GM18870 (cell line): ENCODE measurements around the gene IFT22.
"Not testable (repeated sequence)": the region's sequence is repeated elsewhere in the genome, so short reads cannot be mapped to it uniquely, and the experiment has no call there.

Experiments used
- ATAC-seq: cut with Tn5 transposase; IDR thresholded peaks from one replicate; pipeline ENCODE4 v1.9.1; 2021; ENCODE audit warnings: moderate library complexity; ENCODE audit not compliant: unreplicated experiment

The IFT22 gene

GRCh38 chr7:101321491-101322401 is at the start of gene IFT22:
IFT22 (minus strand) TSS chr7:101321812; CDS start chr7:101321709, 103 bp downstream.
- no peak for ATAC-seq

DNA sequence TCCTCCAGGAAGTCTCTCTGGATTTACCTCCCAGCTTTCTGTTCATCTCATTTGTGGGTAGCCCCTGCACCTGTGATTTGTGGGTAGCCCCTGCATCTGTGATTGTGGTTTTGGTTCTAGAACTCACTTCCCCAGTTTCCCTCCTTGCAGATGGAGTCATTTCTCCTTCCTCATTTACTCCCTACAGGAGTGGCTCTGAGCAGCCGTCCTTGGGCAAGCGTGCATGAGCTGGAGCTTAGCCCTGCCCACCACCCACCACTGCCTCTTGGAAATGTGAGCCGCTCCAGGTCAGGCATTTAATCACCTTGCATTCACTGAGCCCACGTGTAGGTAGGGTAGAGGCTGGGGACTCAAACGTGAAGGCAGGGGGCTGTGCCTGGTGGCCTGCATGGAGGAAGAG is 49.2 kb upstream of the IFT22 start:
- no peak for ATAC-seq

- ATAC-seq = no peak
Measured at GRCh38 chr7:101368422-101369165, 47.0 kb upstream of the IFT22 start.

DNA sequence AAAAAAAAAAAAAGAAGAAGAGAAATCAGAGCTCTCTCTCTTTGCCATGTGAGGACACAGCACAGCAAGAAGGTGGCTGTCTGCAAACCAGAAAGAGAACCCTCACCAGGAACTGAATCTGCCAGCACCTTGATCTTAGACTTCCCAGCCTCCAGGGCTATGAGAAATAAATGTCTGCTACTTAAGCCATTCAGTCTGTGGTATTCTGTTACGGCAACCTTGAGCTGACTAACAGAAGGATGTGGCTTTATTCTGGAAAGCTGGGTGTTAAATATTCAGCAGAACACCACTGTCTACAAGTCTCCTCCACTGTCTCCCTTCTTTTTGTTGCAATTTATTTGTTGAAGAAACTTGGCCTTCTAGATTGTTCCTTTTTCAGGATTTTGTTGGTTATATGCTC is 46.1 kb upstream of the IFT22 start:
- no peak for ATAC-seq

- no peak for ATAC-seq
Measured at GRCh38 chr7:101365956-101366355, 44.3 kb upstream of the IFT22 start.

DNA sequence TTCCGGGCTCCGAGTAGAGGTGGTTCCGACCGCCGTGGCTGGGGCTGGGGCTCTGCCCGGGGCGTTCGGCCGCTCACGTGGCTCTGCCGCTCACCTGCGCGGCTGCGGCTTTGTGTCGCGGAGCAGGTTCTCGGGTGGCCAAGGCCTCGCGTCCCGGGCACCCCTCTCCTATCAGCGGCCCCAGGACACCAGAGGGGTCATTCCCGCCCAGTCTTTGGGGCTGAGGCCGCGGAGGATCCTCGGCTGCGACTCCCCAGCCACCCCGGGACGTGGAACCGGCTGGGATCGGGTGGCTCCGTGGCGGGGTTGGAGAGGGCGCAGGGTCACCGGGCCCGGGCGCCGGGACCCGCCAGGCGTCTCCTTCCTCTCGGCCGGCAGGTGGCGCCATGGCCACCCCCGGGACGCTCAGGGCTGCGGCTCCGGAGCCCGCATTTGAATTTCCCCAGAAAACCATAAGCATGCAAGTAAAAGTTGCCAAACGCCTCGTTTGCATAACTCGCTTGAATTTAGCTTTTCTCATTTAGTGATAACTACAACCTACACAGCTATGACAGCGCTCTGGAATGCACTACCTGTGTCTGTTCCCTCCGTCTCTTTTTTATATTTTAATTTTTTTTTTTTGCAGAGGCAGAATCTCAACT is 42.2 kb upstream of the IFT22 start:
- no peak for ATAC-seq

DNA sequence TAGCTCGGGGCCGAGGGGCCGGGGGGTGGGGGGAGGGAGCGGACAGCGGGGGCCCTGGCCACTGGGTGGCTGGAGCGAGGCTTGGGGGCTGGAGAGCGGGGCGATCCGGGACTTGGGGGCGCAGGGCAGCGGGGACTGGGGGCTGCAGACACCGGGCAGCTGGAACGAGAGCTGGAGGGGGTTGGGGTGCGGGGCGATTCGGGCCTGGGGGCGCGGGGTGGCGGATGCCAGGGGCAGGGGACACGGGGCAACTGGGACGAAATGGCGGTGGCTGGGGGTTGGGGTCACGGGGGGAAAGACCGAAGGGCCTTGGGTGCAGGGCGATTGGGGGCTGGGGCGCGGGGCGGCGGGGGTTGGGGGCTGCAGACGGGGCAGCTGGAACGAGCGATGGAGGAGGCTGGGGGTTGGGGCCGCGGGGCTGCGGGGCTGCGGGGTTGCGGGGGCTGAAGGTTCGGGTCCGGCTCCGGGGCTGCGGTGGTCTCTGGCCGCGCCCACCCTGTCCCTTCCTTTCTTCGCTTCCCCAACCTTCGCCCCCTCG is 41.7 kb upstream of the IFT22 start:
- ATAC-seq = no peak

DNA sequence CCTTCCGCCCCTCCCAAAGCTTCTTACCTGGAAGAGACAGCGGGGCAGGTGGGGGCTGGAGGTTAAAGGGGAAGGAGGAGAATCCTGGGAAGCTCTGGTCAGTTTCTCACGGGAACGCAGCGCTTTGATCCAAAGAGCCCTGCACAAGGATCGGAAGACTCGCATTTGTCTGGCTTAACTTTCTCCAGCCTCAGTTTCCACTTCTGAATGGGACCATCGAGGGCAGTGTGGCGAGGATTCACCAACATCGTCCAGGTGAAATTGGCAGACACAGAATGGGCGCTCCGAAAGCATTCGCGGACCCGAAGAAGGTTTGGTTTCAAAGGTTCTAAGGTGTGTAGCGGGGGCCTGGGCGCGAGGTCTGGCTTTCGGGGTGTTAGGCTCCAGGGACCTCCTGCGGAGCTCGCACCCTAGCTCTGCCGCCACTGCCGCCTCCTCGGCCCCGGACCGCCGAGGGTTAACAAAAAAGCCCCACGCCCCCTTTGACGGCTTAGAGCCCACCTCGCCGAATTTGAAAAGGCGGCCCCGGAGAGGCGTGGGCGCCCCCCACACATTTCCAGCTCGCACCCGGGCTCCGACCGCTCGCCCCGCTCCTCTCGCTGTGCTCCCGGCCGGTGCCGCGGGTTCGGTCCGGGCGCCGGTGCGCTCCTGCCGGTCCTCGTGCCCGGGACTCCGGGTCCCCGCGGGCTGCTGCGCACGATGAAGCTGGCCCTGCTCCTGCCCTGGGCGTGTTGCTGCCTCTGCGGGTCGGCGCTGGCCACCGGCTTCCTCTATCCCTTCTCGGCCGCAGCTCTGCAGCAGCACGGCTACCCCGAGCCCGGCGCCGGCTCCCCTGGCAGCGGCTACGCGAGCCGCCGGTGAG is 41.0 kb upstream of the IFT22 start, which contains the start of gene COL26A1:
COL26A1 (plus strand) TSS at position 542 of the 862 bp plus-strand sequence; CDS start at position 700, 158 bp downstream.
- no peak for ATAC-seq

DNA sequence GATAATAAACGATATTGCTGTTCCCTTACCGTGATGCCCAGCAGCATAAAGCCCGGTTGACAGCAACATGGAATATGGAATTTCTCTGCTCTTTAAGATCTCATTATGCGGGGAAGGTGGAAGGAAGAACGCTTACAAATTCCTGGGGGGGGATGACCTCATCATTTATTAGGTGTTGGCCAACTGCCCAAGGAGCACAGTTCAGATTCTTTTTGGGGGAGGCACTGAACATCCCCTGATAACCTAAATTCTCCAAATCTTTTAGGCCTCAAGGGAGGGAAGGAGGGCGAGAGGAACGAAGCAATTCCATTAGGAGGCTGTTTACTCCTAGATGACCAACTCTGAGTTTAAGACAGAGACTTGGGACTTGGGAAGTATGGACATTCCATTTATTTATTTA is 35.8 kb upstream of the IFT22 start:
- ATAC-seq = no peak

DNA sequence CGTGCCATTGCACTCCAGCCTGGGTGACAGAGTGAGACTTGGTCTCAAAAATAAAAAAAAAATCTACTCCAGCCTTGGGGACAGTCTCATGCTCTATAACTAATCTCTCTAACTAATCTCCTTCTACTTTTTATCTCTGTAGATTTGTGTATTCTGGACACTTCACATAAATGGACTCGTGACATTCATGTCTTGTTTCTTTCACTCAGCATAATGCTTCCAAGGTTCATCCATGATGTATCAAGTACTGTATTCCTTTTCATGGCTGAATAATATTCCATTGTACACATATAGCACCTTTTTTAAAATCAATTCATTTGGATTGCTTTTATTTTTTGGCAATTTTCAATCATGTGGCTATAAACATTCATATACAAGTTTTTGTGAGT is 31.3 kb upstream of the IFT22 start:
- ATAC-seq = no peak

DNA sequence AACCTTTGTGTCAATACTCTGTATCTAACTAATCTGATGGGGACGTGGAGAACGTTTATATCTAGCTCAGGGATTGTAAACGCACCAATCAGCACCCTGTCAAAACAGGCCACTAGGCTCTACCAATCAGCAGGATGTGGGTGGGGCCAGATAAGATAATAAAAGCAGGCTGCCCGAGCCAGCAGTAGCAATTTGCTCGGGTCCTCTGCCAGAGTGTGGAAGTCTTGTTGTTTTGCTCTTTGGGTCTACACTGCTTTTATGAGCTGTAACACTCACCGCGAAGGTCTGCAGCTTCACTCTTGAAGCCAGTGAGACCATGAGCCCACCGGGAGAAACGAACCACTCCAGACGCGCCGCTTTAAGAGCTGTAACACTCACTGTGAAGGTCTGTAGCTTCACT is 27.7 kb upstream of the IFT22 start:
- not testable (repeated sequence) for ATAC-seq

DNA sequence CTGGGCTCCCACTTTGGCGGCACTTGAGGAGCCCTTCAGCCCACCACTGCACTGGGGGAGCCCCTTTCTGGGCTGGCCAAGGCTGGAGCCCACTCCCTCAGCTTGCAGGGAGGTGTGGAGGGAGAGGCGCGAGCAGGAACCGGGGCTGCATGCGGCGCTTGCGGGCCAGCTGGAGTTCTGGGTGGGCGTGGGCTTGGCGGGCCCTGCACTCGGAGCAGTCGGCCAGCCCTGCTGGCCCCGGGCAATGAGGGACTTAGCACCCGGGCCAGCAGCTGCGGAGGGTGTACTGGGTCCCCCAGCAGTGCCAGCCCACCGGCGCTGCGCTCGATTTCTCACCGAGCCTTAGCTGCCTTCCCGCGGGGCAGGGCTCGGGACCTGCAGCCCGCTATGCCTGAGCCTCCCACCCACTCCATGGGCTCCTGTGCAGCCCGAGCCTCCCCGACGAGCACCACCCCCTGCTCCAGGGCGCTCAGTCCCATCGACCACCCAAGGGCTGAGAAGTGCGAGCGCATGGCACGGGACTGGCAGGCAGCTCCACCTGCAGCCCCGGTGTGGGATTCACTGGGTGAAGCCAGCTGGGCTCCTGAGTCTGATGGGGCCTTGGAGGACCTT is 26.9 kb upstream of the IFT22 start:
- ATAC-seq = not testable (repeated sequence)

GRCh38 chr7:101347477-101347876 is 25.9 kb upstream of the IFT22 start:
- no peak for ATAC-seq

- no peak for ATAC-seq
Measured at GRCh38 chr7:101342892-101343291, 21.3 kb upstream of the IFT22 start.

GRCh38 chr7:101340379-101340778 is 18.8 kb upstream of the IFT22 start:
- ATAC-seq = no peak

DNA sequence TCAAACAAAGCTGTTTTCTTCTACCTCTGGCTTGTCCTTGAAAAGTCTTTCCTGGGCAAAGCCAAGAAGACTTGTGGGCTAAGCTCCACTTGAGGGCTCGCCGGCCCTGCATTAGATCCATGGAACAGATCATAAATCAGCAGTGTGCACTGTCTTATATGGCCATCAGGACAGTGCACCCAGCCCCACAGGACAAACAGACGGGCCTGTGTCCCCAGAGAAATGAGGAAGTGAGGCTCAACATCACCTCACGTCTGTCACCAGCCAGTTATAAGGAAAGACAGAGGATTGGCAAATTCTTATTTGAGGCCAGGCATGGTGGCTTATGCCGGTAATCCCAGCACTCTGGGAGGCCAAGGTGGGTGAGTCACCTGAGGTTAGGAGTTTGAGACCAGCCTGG is 12.3 kb upstream of the IFT22 start:
- no peak for ATAC-seq

- no peak for ATAC-seq
Measured at GRCh38 chr7:101332026-101332425, 10.4 kb upstream of the IFT22 start.

DNA sequence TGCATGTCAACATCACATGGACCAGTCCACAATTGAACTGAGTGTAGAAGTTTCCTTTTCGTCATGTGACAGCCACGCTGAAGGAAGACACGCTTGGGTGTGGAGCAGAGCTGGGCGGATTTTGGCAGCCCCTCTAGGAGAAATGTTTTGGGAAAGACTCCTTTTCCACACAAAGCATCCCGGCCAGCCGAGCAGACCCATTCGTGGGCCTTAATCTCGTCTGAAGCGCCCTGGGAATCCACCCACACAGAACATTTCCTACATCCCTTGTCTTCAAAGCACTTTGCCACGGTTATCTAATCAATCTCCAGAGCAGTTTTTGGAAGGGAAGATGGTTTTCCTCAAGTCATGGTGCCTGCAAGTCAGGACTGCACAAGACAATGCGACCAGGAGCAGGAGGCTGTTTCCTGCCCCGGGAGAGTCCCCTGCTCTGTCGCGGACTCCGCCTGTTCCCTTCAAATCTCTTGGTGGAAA is 8.4 kb upstream of the IFT22 start:
- ATAC-seq = no peak

- ATAC-seq = no peak
Measured at GRCh38 chr7:101328159-101328558, 6.5 kb upstream of the IFT22 start.

GRCh38 chr7:101319401-101319800 is 2.2 kb downstream of the IFT22 start:
- ATAC-seq = no peak
